Measurements from ENCODE around the gene OR2W3. TPM values are rescaled to one million over a fixed set of nuclear protein-coding genes. Genes with fewer than 3 reads are reported as not detected.

Gene OR2W3
- total and polyA plus RNA-seq, 2 of the 8 experiments (the other 6 are each of a cell fraction or from before 2014, with no cell fraction given), result 0.12 to 1.1 TPM

GRCh38 chr1:247849616-247850015 is 45.8 kb upstream of the OR2W3 start:
- Histone ChIP-seq H3K4ac (replicated peaks; ENCODE audit: insufficient read length, low read depth, low read length) (no peak overlapping the region), H3K18ac (ENCODE audit: extremely low read depth, low read length) (no peak overlapping the region), H4K20me1 (replicated peaks in 1 of 2; ENCODE audit: control insufficient read depth in 1 of 2, insufficient read depth in 2 of 2, low read length in 2 of 2) (no peaks in the 10 kb centered on the region), H4K8ac (ENCODE audit: extremely low read depth, insufficient read depth, low read length) (no peak overlapping the region), H3K4me1 (replicated peaks in 1 of 4; ENCODE audit: control insufficient read depth in 3 of 4, insufficient read depth in 4 of 4, low read length in 3 of 4) (peaks cover 0 to 5% (median 0%) of the 10 kb centered on the region in 4 experiments; a peak in 1 of 7 replicates), H2BK12ac (ENCODE audit: low read depth, low read length) (no peak overlapping the region), H3K79me1 (ENCODE audit: low read depth, low read length) (no peaks in the 10 kb centered on the region), H3K14ac (ENCODE audit: insufficient read length) (no peak overlapping the region), H3K36me3 (ENCODE audit: control insufficient read depth in 2 of 4, insufficient read depth in 4 of 4, low read length in 3 of 4) (no peaks in the 10 kb centered on the region), H3K23ac (ENCODE audit: insufficient read length) (no peak overlapping the region), H2BK20ac (ENCODE audit: low read length) (no peak overlapping the region), H2BK15ac (ENCODE audit: low read length) (no peak overlapping the region), H3K4me3 (ENCODE audit: extremely low read depth in 1 of 4, insufficient read depth in 2 of 4, low read depth in 3 of 4, low read length in 4 of 4) (no peak overlapping the region), H2AK5ac (ENCODE audit: low read depth, low read length) (no peak overlapping the region), H3K23me2 (ENCODE audit: low read depth, low read length) (no peaks in the 10 kb centered on the region), H3K9me3 (ENCODE audit: insufficient read depth in 2 of 2, low read depth in 1 of 2, low read length in 1 of 2) (peaks cover 58 to 90% of the 10 kb centered on the region in 2 experiments), H4K91ac (replicated peaks; ENCODE audit: insufficient read length, low read length) (no peak overlapping the region), H3K4me2 (ENCODE audit: insufficient read depth in 1 of 2, low read depth in 2 of 2, low read length in 2 of 2) (no peak overlapping the region), H2AFZ (ENCODE audit: low read length) (no peak overlapping the region), H3K9ac (replicated peaks in 1 of 4; ENCODE audit: extremely low read depth in 1 of 4, low read depth in 3 of 4, low read length in 3 of 4) (no peak overlapping the region), H3K56ac (replicated peaks; ENCODE audit: insufficient read length, low read depth, low read length) (no peak overlapping the region), H3K27ac (ENCODE audit: low read depth, low read length) (no peak overlapping the region), H3K79me2 (ENCODE audit: control insufficient read depth in 1 of 2, insufficient read depth in 2 of 2, low read length in 2 of 2) (no peaks in the 10 kb centered on the region), H4K5ac (ENCODE audit: insufficient read length, low read depth, low read length) (no peak overlapping the region), H2BK120ac (replicated peaks; ENCODE audit: low read depth, low read length) (no peak overlapping the region), H2BK5ac (ENCODE audit: low read depth, low read length) (no peak overlapping the region), H3K27me3 (replicated peaks in 1 of 4; ENCODE audit: control insufficient read depth in 3 of 4, extremely low read depth in 1 of 4, insufficient read depth in 3 of 4, low read length in 3 of 4) (no peaks in the 10 kb centered on the region)
- DNase-seq (ENCODE audit: low read depth in 1 of 2, low spot score in 2 of 2), result no peak
- FAIRE-seq, result no peak
- 67% methylated on average over 1 of the region's 1 CpG; no CpG with 5 or more reads in 1 of the 2 experiments for WGBS, 2 experiments (ENCODE audit: extremely low coverage in 1 of 2, insufficient coverage in 1 of 2, insufficient read length in 1 of 2, insufficient replicate concordance in 2 of 2, low coverage in 1 of 2, low lambda C conversion rate in 2 of 2, missing lambda C conversion rate in 1 of 2)
- TF ChIP-seq E2F6 (IDR thresholded peaks at IDR 0.05) (no peak), POU5F1 (IDR thresholded peaks at IDR 0.05; ENCODE audit: low read depth, low read length) (no peak), MAX (IDR thresholded peaks at IDR 0.05) (no peak), SRF (IDR thresholded peaks at IDR 0.05; ENCODE audit: low read depth, low read length) (no peak), JUN (IDR thresholded peaks at IDR 0.05; ENCODE audit: low read depth, low read length) (no peak)
- CTCF ChIA-PET (ENCODE audit: partially characterized antibody), result no interaction called here
- POLR2A ChIA-PET (ENCODE audit: partially characterized antibody), result no interaction called here

Data from H1 (cell line).